HCT116 (cell line): ENCODE results near the gene MED9. TPM values are rescaled to one million over a fixed set of nuclear protein-coding genes. Genes with fewer than 3 reads are reported as not detected.
"Not testable (repeated sequence)": the region's sequence is repeated elsewhere in the genome, so short reads cannot be mapped to it uniquely, and the experiment has no call there.

Experiments
- ATAC-seq: fragments of 200-7000 bp; cut with Tn5 transposase; 2 replicates; pipeline ENCODE4 v1.9.1; 2020; ENCODE audit warnings: mild to moderate bottlenecking, moderate library complexity
- BruUV-seq: library from RNA; stranded (reverse); fragments of 400-500 nt; replicated peaks from 2 replicates; lab custom pipeline; 2021; lab: Mats Ljungman, UMichigan
- CTCF ChIA-PET: fragments of 300-600 bp; sonication (Branson Sonifier 250); formaldehyde crosslinking; loops from one replicate; lab custom pipeline; 2021; ENCODE audit warnings: antibody characterized with exemption; lab: Charles Lee
- POLR2A ChIA-PET: fragments of 300-600, 350-600 bp; sonication (Branson Sonifier 250); formaldehyde crosslinking; loops from one replicate; lab custom pipeline; 2021; ENCODE audit warnings: antibody characterized with exemption; lab: Charles Lee
- RAD21 ChIA-PET, 2 experiments: fragments of 300-600 bp; sonication (Branson Sonifier 250); formaldehyde crosslinking; loops; one replicate each; lab custom pipeline; 2023; ENCODE audit warnings: low total read pairs in 2 of 2; ENCODE audit not compliant: uncharacterized antibody in 2 of 2, unreplicated experiment in 2 of 2, low non-redundant PET in 1 of 2; lab: Charles Lee
- DNase-seq: peaks from one replicate; pipeline ENCODE4 v3.0.0-alpha.2; 2010; ENCODE audit warnings: low read depth, low spot score
- H2AFZ ChIP-seq: fragments of 200-600 bp; shearing (Covaris generic), sonication (generic); 2 replicates; pipeline ENCODE4 v1.6.1; 2017; ENCODE audit warnings: low read depth, mixed run types, mixed read lengths, antibody characterized with exemption, low read length; ENCODE audit not compliant: poor library complexity, severe bottlenecking
- H3K27ac ChIP-seq: 2 replicates; pipeline ENCODE4 v1.5.1; 2012; ENCODE audit warnings: low read depth, low read length
- H3K27me3 ChIP-seq: fragments of 200-600 bp; sonication (generic); 2 replicates; pipeline ENCODE4 v1.6.1; 2016; ENCODE audit warnings: mixed run types, low read length, mixed read lengths; ENCODE audit not compliant: insufficient read depth
- H3K36me3 ChIP-seq, 2 experiments: fragments of 200-500 bp in 1 of 2; fragments of 200-600 bp in 1 of 2; sonication (Bioruptor generic) in 1 of 2; sonication (generic) in 1 of 2; 2 replicates each; pipeline versions ENCODE4 v1.5.1 to v1.6.1; 2014 to 2016; ENCODE audit warnings: low read length in 2 of 2, inconsistent platforms in 1 of 2, mixed read lengths in 1 of 2, mixed run types in 1 of 2; ENCODE audit not compliant: insufficient read depth in 2 of 2, control insufficient read depth in 1 of 2
- H3K4me1 ChIP-seq, 2 experiments: fragments of 200-600 bp in 1 of 2; sonication (generic) in 1 of 2; 2 replicates each; pipeline versions ENCODE4 v1.5.1 to v1.6.1; 2012 to 2017; ENCODE audit warnings: low read length in 2 of 2, inconsistent platforms in 1 of 2, mild to moderate bottlenecking in 1 of 2, mixed read lengths in 1 of 2, mixed run types in 1 of 2, moderate library complexity in 1 of 2; ENCODE audit not compliant: insufficient read depth in 2 of 2, control insufficient read depth in 1 of 2
- H3K4me2 ChIP-seq: fragments of 200-600 bp; sonication (generic); 2 replicates; pipeline ENCODE4 v1.6.1; 2017; ENCODE audit warnings: mixed run types, low read length, mixed read lengths
- H3K4me3 ChIP-seq, 2 experiments: fragments of 200-600 bp in 1 of 2; sonication (generic) in 1 of 2; replicated peaks in 1 of 2; 2 replicates each; pipeline ENCODE4 v1.5.1; 2011 to 2016; ENCODE audit warnings: low read length in 2 of 2, control low read depth in 1 of 2, low read depth in 1 of 2, mild to moderate bottlenecking in 1 of 2, mixed read lengths in 1 of 2, mixed run types in 1 of 2
- H3K79me2 ChIP-seq: fragments of 200-600 bp; sonication (generic); 2 replicates; pipeline ENCODE4 v1.6.1; 2017; ENCODE audit warnings: mild to moderate bottlenecking, mixed run types, low read length, moderate library complexity, mixed read lengths; ENCODE audit not compliant: insufficient read depth
- H3K9ac ChIP-seq: fragments of 200-600 bp; sonication (generic); 2 replicates; pipeline ENCODE4 v1.6.1; 2016; ENCODE audit warnings: low read length, mixed read lengths
- H3K9me2 ChIP-seq: fragments of 200-600 bp; sonication (generic), shearing (Covaris generic); 2 replicates; pipeline ENCODE4 v1.6.1; 2017; ENCODE audit warnings: mixed run types, mild to moderate bottlenecking, moderate library complexity; ENCODE audit not compliant: insufficient read depth
- H3K9me3 ChIP-seq, 2 experiments: fragments of 200-500 bp in 1 of 2; fragments of 200-600 bp in 1 of 2; sonication (Bioruptor generic) in 1 of 2; sonication (generic) in 1 of 2; 2 replicates each; pipeline ENCODE4 v1.6.1; 2014 to 2017; ENCODE audit warnings: low read length in 2 of 2, mixed read lengths in 2 of 2, inconsistent platforms in 1 of 2, low read depth in 1 of 2, mild to moderate bottlenecking in 1 of 2, mixed run types in 1 of 2, moderate library complexity in 1 of 2; ENCODE audit not compliant: control insufficient read depth in 1 of 2, insufficient read depth in 1 of 2
- H4K20me1 ChIP-seq: fragments of 200-600 bp; sonication (generic), shearing (Covaris generic); 2 replicates; pipeline ENCODE4 v1.6.1; 2017; ENCODE audit warnings: mixed run types, mild to moderate bottlenecking, moderate library complexity; ENCODE audit not compliant: insufficient read depth
- EGR1 ChIP-seq: IDR thresholded peaks from 2 replicates; pipeline ENCODE4 v1.6.1; 2012; ENCODE audit warnings: low read depth
- FOSL1 ChIP-seq: IDR thresholded peaks from 2 replicates; pipeline ENCODE4 v1.6.1; 2012; ENCODE audit warnings: low read depth
- POLR2AphosphoS5 ChIP-seq: IDR thresholded peaks from 2 replicates; pipeline ENCODE4 v1.6.1; 2011; ENCODE audit warnings: mild to moderate bottlenecking, low read depth, low read length, moderate library complexity
- SRF ChIP-seq: IDR thresholded peaks from 2 replicates; pipeline ENCODE4 v1.6.1; 2012; ENCODE audit warnings: low read depth
- TCF7L2 ChIP-seq: IDR thresholded peaks from 2 replicates; pipeline ENCODE4 v1.7.0; 2011; ENCODE audit warnings: borderline replicate concordance, inconsistent platforms; ENCODE audit not compliant: insufficient read depth, insufficient read length; ENCODE audit errors: extremely low read depth
- YY1 ChIP-seq: IDR thresholded peaks from 2 replicates; pipeline ENCODE4 v1.6.1; 2011; ENCODE audit warnings: low read length, low read depth, moderate library complexity, mild to moderate bottlenecking; ENCODE audit not compliant: insufficient replicate concordance; ENCODE audit errors: extremely low read depth
- intact Hi-C: fragments of 100-400 bp; cut with micrococcal nuclease; formaldehyde crosslinking; loops from 2 replicates; pipeline ENCODE4 v1.10.0; 2022
- total RNA-seq: library from RNA; stranded (reverse); gene quantifications from one replicate; pipeline ENCODE4 v1.2.1, GENCODE V29; 2021; ENCODE audit not compliant: unreplicated experiment
- TF ChIP-seq, protein P1 (sequence below), 3 experiments: fragments of 200-600 bp in 1 of 3; sonication (generic) in 1 of 3; IDR thresholded peaks in 2 of 3; conservative IDR thresholded peaks in 1 of 3; 2 replicates each; pipeline ENCODE4 v1.5.1; 2012 to 2017; ENCODE audit warnings: low read depth in 2 of 3, low read length in 2 of 3, antibody characterized with exemption in 1 of 3, borderline replicate concordance in 1 of 3, control low read depth in 1 of 3, mild to moderate bottlenecking in 1 of 3, mixed read lengths in 1 of 3, mixed run types in 1 of 3, moderate library complexity in 1 of 3; ENCODE audit not compliant: insufficient read depth in 1 of 3

The MED9 gene
- total RNA-seq, 1 experiment from 2014 or later, result 13.9 TPM

DNA sequence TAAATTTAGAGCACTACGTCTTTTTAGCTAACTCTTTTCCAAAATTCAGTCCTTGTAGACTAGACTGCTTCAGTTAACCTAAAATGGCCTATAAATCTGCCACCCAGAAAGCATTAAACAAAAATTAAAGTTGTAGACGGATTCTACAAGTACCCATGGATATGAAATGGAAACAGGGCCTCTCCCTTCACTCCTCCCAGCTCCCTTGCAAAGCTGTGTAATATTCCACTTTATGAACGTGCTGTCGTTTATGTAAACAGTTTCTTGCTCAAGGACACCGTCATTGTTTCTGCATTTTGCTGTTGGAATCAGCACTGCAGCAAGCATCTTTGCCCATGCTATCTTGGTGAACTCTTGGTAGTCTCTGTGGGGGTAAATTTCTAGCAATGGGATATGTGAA is 5.1 kb downstream of the MED9 start (continued):
- no peak for TF ChIP-seq TCF7L2

DNA sequence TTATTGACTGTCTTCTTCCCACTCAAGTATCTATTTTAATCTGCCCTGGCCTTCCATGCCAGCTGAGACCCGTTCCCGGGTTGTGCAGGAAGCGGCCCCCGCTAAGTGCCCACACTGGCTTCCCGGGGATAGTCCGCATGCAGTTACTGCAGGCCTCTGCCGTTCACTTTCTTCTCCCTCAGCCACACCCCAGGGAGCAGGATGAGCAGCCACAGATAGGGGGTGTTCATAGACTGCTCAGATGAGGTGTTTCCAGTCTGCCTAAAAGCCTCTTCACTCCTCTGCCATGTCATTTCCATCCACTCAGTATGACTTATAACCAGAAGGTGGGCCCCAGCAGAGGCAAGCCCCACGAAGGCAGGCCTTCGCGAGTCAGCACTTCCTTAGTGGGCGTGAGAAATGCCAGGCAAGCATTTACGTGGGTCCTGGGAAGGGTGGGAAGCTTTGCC is 7.7 kb downstream of the MED9 start:
- H3K36me3 ChIP-seq, result peaks cover 5 to 15% of the 10 kb centered on the region in 2 experiments; a peak in 3 of 4 replicates
- no peaks in the 10 kb centered on the region for H3K9me2 ChIP-seq
- H3K4me1 ChIP-seq, result peaks cover 0 to 8% of the 10 kb centered on the region in 2 experiments; a peak in 2 of 4 replicates
- no peak; the same call in 1 of the 2 replicates for ATAC-seq
- POLR2A ChIA-PET, result no interaction called here
- RAD21 ChIA-PET, result no interaction called here
- peaks cover 3% of the 10 kb centered on the region; the same call in 1 of the 2 replicates for H4K20me1 ChIP-seq
- H3K4me3 ChIP-seq, result no peak overlapping the region
- intact Hi-C loops, result no loop called here
- H3K27me3 ChIP-seq, result no peaks in the 10 kb centered on the region
- CTCF ChIA-PET, result interaction anchor here (1.6 kb wide), 1 partner anchor 13 kb away, joined by 5 read pairs; no protein-coding TSS in a partner anchor
- H3K4me2 ChIP-seq, result no peak overlapping the region
- no peak overlapping the region for H2AFZ ChIP-seq
- TF ChIP-seq YY1 (no peak), EGR1 (no peak)
- H3K27ac ChIP-seq, result no peak overlapping the region
- no peak for DNase-seq
- no peaks in the 10 kb centered on the region for H3K9me3 ChIP-seq
- BruUV-seq, result no TSS peak
- peaks cover 84% of the 10 kb centered on the region for H3K79me2 ChIP-seq
- no peak overlapping the region for H3K9ac ChIP-seq

DNA sequence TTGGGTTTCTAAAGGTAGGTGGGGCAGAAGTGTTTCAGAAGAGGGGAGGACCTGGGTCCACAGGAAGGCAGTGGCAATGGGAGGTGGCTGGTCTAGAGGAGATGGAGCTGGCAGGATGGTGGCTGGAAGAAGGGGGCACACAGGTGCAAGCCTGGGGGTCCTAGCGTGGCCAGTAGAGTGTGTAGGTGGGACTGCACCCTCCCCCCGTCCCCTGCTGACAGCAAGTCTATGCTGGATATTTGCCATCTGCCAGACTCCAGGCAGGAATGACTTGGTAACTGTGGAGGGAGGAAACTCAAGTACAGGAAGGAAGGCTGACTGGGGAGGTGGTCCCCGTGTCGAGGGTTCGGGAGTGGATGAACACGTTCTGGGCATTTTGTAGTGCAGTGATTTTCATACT is 8.6 kb downstream of the MED9 start:
- TF ChIP-seq YY1 (no peak), POLR2AphosphoS5 (no peak), FOSL1 (no peak), SRF (no peak)
- TF ChIP-seq, protein P1, sequence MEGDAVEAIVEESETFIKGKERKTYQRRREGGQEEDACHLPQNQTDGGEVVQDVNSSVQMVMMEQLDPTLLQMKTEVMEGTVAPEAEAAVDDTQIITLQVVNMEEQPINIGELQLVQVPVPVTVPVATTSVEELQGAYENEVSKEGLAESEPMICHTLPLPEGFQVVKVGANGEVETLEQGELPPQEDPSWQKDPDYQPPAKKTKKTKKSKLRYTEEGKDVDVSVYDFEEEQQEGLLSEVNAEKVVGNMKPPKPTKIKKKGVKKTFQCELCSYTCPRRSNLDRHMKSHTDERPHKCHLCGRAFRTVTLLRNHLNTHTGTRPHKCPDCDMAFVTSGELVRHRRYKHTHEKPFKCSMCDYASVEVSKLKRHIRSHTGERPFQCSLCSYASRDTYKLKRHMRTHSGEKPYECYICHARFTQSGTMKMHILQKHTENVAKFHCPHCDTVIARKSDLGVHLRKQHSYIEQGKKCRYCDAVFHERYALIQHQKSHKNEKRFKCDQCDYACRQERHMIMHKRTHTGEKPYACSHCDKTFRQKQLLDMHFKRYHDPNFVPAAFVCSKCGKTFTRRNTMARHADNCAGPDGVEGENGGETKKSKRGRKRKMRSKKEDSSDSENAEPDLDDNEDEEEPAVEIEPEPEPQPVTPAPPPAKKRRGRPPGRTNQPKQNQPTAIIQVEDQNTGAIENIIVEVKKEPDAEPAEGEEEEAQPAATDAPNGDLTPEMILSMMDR (IDR thresholded peaks at IDR 0.05 in 2 of 3, conservative IDR thresholded peaks at IDR 0.05 in 1 of 3; ENCODE audit: borderline replicate concordance in 1 of 3, insufficient read depth in 1 of 3, low read depth in 2 of 3, low read length in 2 of 3), result no peak
- H3K36me3 ChIP-seq, result peaks cover 5 to 19% of the 10 kb centered on the region in 2 experiments; a peak in 3 of 4 replicates
- peaks cover 0 to 8% of the 10 kb centered on the region in 2 experiments; a peak in 2 of 4 replicates for H3K4me1 ChIP-seq
- ChIA-PET POLR2A (no interaction called here), RAD21 (no interaction called here), CTCF (no interaction called here)
- H3K27me3 ChIP-seq, result no peaks in the 10 kb centered on the region
- H2AFZ ChIP-seq, result no peak overlapping the region
- H3K9ac ChIP-seq, result no peak overlapping the region
- no peaks in the 10 kb centered on the region for H3K9me2 ChIP-seq
- H3K4me2 ChIP-seq, result no peak overlapping the region
- DNase-seq (no peak), ATAC-seq (no peak)
- no peaks in the 10 kb centered on the region for H3K9me3 ChIP-seq
- H3K27ac ChIP-seq, result no peak overlapping the region
- no peak overlapping the region for H3K4me3 ChIP-seq
- peaks cover 3% of the 10 kb centered on the region; the same call in 1 of the 2 replicates for H4K20me1 ChIP-seq
- no TSS peak for BruUV-seq
- intact Hi-C loops, result no loop called here
- H3K79me2 ChIP-seq, result peaks cover 77% of the 10 kb centered on the region

DNA sequence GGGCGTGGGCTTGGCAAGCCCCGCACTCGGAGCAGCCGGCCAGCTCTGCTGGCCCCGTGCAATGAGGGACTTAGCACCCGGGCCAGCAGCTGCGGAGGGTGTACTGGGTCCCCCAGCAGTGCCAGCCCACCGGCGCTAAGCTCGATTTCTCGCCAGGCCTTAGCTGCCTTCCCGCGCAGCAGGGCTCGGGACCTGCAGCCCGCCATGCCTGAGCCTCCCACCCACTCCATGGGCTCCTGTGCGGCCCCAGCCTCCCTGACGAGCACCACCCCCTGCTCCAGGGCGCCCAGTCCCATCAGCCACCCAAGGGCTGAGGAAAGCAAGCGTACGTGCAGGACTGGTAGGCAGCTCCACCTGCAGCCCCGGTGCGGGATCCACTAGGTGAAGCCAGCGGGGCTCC is 9.6 kb downstream of the MED9 start:
- RAD21 ChIA-PET, BruUV-seq, H3K9ac ChIP-seq, H3K27me3 ChIP-seq, H3K9me3 ChIP-seq, POLR2A ChIA-PET, ATAC-seq, H3K9me2 ChIP-seq, H3K4me3 ChIP-seq, DNase-seq, H3K4me2 ChIP-seq, H3K4me1 ChIP-seq, H2AFZ ChIP-seq, intact Hi-C loops, H3K27ac ChIP-seq, H4K20me1 ChIP-seq: not testable (repeated sequence)
- CTCF ChIA-PET, result interaction anchor here (0.6 to 1.2 kb wide), 2 partner anchors 10 kb away, joined by 3 read pairs; partner anchors contain the start of gene RASD1
- peaks cover 5 to 23% of the 10 kb centered on the region in 2 experiments; a peak in 3 of 4 replicates for H3K36me3 ChIP-seq
- H3K79me2 ChIP-seq, result peaks cover 67% of the 10 kb centered on the region
